Hypothalamus (tissue), 51 donors: Measurements from ENCODE around the gene MSMO1.
A peak's percentile ranks its signal among the peaks of the same experiment; 100 is the strongest.
"Not testable (repeated sequence)": the region's sequence is repeated elsewhere in the genome, so short reads cannot be mapped to it uniquely, and the experiment has no call there.

Experiments used
- DNase-seq, 51 donors: peaks; one replicate each; lab custom pipeline; 2025; lab: John Stamatoyannopoulos, UW

The MSMO1 gene

DNA sequence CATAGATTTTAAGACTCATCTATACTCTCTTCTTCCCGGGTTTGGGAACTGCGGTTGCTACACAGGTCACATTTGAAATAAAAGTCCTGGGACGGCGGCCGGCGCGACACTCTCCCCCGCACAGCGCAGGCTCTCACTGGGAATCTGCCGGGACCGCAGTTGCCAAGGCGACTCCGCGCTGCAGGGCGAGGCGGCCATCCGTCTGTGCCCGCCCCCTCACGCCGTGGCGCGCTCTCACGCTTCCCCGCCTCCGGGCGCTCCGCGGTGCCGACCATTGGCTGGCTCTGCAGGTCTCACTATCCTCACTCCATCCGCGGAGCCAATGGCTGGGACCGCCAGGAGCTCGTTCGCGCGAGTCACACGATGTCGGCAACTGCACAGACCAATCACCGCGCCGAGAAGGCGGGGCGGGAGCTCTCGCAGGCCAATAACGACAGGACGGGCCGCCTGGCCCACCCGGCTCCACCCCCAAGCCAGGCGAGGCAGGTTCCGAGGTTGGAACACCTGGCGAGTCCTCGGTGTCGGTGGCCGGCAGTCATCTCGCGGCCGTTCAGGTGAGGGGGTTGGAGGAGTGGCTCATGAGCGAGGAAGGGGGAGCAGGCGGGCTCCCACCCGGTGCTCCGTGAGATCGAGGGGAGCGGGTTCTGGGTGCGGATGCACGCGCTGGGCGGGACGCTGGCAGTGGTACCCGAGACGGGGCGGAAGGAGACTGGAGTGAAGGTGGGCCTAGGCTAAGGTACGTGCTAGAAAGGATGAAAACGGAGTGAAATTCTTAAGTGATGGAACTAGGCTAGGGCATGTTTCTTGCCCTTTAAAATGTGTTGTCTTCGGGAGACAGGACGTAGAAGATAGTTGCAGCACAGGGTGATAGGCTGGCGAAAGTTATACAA, at the start of gene MSMO1:
TSS of gene MSMO1 (plus strand) at position 459 of the 890 bp plus-strand sequence. CDS start 5,702 bp downstream, outside the sequence.
- peak; percentile 91 to 100 (median 99) for DNase-seq

DNA sequence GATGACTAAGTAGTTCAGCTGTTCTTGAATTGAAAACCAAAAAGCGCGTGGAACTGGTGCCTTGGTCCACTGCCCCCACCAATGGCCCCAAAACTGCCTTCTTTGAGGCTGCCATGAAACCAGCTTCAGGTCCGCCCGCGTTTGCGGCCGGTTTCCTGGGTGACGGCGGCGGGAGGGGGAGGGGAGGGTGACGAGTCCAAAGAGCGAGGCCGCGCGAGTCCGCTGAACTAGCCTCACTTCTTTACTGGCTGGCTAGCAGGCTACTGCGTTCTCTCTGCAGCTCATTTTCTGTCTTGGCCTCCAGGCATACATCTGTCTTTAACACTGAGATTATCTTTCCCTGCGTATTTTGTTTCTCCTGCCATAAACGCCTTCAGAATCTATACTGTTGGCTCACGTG, 47.9 kb upstream of the MSMO1 start:
- DNase-seq: not testable (repeated sequence)

DNA sequence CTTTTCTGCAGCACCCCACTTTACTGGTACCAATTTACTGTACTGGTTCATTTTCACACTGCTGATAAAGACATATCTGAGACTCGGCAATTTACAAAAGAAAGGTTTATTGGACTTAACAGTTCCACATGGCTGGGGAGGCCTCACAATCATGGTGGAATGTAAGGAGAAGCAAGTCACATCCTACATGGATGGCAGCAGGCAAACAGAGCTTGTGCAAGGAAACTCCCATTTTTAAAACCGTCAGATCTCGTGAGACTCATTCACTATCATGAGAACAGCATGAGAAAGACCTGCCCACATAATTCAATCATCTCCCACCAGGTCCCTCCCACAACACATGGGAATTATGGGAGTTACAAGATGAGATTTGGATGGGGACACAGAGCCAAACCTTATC, 42.8 kb upstream of the MSMO1 start:
- DNase-seq: not testable (repeated sequence)

DNA sequence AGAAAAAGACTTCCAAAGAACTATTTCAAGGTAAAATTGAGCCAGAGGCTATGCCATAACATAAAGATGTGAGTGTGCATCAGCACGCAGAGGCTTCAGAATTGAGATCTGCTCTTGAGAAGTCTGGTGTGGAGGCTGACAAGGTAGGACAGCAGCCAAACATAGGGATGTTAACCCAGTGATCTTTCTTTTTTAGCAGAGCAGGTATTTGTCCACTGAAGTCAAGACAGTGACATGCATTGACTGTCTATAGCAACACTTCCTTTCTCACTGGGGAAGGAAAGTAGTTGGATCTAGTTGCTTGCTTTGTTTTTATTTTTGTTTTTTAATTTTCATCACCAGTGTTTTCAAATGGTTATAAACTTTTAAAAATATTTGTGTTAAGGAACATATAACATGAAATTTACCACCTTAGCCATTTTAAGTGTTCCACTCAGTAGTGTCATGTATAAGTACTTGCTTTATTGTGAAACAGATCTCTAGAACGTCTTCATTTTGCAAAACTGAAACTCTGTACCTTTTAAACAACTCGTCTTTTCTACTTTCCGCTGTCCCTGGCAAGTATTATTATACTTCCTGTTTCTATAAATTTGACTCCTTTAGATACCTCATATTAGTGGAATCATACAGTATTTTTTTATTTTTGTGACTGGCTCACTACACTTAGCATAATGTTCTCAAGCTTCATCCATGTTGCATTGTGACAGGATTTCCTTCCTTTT, 40.7 kb upstream of the MSMO1 start:
- not testable (repeated sequence) for DNase-seq

DNA sequence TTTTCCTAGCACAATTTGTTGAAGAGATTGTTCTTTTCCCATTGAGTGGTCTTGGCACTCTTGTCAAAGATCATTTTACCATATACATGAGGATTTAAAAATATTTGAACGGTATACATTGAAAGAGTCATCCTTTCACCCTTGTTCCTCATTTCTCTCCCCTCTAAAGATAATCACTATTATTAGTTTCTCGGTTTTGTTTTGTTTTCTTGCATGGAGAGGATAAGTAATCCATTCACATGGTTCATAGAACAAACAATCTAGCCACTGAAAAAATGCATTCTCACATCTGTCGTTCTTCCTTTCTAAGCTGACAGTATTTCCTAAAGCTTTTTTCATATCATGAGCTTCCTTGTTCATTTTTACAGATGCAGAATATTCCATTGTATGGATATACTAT, 39.2 kb upstream of the MSMO1 start:
- no peak for DNase-seq

DNA sequence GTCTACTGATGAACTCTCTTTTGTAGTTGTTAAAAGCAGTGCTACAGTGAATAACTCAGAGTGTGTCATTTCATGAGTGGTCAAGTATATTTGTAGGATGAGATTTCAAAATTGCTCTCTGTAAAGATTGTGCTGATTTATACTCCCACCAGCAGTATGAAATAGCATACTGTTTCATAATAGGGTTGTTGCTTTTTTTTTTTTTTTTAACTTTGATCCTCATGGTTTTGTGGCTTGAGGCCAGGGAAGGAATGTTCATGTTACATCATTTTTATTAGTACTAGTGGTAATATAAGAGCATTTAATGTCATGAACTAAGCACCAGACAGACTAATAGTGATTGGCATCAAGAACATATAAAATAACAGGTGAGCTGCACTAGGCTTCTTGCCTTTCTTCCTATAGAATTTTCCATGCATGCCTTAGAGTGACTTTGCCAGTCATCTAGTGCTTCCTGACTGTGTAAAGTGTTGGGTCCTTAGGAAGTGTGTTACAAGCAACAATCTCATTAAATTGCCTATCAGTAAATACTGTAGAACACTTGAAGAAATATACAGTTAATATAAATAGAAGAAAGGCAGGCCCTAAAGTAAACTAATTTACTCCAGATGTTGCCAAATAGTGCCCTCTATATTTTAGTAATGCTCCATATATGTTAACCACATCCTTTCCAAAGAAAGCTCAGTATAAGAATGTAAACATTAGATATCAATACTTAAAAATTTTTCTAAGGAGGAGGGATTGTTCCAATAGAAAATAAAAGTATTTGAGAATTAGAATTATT, 38.6 kb upstream of the MSMO1 start:
- no peak for DNase-seq

DNA sequence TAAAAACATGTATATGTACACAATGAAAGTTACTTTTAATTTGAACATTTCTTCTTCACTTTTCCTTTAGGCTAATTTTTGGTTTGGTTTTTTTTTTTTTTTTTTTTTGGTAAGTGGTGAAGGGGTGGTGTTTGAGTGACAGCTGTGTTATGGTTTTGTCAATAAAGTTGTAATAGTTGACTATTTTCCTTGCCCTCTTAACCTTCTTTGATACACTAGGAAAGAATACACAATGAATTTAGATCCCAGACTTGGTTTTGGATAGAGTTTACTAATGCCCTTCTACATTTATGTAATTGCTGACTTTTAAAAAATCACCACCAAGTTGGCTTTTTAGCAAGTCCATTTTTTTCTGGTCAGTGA, 38.1 kb upstream of the MSMO1 start:
- DNase-seq: no peak

DNA sequence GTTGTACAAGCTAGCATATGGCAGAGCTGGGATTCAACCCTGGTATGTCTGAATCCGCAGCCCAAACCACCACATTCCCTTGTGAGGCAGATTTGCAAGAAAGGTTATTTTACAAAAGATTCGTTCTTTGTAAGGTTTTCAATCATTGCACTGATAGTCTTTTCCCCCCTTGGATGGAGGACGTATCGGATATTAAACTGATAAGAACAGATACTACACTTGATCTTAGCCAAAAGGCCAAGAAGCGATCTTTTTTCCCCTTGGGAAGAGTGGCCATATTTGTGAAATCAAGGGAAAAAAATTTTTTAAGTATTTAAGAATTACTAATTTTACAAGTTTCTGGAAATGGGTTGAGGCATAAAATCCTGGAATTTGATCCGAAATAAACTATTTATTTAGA, 34.4 kb upstream of the MSMO1 start:
- DNase-seq: no peak

DNA sequence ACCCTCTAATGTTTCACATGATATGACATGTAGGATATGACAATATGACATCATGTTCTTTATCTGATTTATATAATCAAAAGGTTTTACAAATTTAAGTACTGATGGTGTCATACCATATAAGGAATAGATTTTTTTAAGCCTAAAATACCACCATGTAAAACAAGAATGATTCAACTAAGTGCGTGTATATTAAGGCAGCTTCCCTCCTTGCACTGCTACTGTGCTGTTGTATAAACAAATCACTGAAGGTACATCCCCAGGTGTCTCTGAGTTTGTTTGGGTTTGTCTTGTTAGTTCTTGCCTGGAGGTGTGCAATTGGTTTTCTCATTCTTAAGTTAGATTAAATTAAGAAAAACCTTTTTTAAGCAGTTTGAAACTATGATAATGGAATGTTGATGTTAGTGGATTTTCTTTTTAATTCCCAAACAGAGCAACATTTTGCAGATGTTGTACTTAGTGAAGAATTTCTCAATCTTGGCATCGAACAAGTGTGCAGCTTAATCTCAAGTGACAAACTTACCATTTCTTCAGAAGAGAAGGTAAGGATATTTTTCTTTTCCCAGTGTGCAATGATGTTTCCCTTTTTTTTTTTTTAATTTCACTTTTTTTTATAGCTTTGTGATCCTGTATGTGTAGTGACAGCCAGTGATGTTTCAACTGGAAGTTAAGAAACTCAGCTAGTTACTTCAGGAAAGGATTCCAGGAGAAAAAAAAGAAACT, 33.4 kb upstream of the MSMO1 start:
- no peak for DNase-seq

DNA sequence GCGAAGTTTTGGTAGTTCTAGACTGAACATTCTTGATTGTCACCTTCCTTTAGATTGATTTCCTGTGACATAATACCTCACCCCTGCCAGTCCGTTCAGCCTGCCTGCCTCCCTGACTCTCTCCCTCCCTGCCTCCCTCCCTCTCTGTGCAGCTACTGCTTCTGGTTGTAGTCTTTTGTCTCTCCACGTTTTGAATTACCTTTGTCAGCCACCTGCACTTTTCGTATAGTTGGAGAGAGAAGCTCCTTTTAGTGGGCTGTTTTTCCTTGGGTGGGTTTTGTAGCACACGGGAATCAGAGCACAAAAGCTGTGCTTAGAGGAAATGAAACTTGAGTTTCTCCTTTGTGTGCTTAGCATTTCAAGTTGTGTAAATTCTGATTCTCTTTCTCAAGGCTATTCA, 32.6 kb upstream of the MSMO1 start:
- no peak for DNase-seq

DNA sequence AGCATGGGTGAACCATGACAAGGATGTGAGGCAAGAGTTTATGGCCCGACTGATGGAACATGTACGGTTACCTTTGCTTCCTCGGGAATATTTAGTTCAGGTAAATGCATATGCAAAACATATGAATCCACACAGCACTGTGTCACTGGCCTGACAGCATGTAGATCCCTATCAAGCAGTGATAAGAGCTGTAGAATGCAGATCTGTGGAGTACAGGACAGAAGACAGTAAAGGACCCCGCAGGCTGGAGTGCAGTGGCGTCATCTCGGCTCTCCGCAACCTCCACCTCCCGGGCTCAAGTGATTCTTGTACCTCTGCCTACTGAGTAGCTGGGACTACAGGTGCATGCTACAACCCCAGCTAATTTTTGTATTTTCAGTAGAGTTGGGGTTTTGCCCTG, 29.8 kb upstream of the MSMO1 start:
- no peak for DNase-seq

DNA sequence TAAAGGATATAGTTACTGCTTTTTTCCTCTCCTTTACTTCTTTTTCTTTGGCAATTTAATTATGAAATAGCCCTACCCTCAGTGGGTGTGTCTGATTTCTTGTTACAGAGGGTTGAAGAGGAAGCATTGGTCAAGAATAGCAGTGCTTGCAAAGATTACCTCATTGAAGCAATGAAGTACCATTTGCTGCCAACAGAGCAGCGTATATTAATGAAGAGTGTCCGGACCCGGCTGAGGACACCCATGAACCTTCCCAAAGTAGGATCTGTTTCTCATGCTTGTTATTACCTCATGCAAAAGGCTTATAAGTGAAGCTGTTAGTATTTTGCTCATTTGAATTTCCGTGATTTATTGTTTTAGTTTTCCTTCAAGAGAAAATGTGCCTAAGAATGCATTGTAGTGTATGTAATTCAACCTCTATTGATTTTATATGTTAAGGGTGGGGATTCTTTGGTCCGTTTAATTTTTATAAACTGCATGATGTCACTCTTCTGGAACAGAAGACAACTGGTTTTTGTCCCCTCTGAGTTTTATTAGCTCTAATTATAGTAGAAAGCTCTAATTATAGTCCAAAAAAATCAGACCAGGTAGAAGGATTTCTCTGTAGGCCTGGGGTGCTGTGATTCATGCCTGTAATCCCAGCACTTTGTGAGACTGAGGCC, 27.9 kb upstream of the MSMO1 start:
- no peak for DNase-seq

DNA sequence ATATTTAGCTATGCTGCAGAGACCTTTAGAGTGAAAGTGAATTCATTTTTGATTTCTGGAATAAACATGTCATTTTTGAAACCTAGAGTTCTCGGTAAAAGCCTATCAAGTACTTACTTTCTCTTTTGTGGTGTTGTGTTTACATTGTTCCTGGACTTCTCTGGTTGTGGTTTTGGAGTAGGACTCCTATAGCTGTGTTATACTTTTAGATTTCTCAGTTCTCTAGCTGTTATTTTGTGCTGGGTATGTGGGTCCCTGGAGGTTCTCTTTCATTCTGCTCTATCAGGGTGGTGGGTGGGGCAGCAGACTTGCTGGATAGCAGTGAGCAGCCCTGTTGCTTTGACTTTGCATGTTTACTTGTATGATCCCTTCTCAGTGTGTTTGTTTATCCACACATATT, 25.6 kb upstream of the MSMO1 start:
- peak in 3 of 51 donors; percentile 6 to 32 (median 7) for DNase-seq

DNA sequence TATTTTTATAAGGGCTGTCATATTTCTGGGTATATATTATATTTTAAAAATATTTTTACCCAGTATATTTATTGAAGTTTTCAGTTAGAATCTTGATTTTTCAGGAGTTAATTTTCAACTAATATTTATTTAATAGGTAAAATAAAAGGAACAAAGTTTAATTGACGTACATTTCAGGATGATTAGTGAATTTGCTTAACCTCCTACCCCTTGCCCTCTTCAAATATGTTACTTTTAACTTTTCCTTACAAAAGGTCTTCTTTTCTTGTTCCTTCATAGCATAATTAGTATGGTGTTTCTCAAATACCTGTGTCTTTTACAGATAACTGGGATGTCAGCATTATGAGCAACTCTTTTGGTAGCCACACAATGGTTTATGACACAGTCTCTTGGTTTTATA, 24.8 kb upstream of the MSMO1 start:
- no peak for DNase-seq

DNA sequence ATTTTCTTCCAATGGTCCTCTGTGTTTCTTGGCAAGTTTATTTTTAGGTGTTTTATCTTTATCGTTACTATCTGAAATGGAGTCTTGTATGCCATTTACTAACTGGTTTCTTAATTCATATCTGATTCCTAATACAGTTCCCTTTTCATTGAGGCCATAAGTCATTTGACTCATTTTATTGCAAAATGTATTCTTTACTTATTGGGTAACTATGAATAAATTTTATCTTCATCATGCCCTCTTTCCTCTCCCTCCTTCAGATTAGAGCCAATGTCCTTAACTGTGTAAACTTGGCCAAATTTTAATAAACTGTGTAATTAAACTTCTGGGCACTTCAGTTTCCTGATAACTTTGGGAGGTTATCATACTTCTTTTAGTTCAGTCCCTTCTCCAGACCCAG, 19.3 kb upstream of the MSMO1 start:
- DNase-seq: no peak

DNA sequence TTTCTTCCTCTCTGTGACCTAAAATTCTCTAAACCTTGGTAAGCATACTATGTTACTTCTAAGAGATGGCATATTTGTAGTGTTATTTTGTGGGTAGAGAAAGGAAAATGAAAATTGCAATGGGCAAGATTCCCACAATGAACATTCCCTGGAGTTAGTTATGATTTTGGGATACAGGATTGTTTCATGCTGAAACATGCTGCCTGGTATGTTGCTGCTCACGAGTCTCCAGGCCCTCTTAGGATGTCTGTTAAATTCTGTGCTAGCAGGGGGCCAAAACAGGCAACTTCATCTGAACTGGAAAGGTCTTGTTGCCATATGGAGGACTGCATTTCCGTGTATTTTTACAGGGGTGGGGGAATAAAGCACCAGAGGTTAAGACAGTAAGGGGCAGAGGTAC, 18.9 kb upstream of the MSMO1 start:
- no peak for DNase-seq

DNA sequence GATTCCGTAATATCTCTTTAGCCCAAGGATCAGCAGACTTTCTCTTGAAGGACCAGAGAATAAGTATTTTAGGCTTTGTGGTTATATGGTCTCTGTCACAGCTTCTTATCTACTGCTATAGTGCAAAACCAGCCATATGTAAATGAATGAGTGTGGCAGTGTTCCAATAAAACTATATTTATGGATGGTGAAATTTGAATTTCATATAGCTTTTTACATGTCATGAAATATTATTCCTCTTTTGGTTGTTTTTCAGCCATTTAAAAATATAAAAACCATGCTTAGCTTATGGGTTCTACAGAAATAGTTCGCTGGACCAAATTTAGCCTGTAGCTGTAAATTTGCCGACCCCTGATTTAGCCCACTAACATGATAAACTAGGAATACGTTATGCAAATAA, 18.0 kb upstream of the MSMO1 start:
- DNase-seq: no peak

DNA sequence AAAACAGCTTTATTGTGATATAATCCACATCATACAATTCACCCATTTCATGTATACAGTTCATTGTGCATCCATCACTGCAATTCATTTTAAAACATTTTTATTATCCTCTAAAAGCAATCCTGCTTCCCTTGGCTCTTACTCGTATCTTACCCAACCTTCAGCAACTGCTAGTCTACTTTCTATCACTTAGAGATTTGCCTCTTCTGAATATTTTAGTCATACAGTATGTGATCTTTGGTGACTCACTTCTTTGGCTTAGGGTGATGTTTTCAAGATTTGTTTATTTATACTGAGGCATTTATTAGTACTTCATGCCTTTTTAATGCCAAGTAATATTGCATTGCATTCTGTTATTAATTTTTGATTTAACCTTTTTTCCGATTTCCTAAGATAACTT, 15.0 kb upstream of the MSMO1 start:
- DNase-seq: no peak

DNA sequence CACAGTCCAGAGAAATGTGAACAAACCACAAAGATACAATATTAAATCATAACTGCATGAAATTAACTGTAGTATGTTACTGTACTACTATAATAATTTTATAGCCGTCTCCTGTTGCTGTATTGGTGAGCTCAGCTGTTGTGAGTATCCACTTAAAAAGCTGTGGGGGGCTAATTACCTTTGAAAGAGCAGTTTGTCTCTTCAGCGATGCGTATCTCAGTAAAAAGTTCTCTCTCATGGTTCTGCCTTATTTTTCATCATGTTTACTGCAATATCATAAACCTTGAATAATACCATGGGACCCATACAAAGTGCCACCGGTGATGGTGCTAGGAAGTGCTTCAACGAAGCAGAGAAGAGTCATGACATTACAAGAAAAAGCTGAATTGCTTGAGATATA, 8.4 kb upstream of the MSMO1 start:
- DNase-seq: no peak

DNA sequence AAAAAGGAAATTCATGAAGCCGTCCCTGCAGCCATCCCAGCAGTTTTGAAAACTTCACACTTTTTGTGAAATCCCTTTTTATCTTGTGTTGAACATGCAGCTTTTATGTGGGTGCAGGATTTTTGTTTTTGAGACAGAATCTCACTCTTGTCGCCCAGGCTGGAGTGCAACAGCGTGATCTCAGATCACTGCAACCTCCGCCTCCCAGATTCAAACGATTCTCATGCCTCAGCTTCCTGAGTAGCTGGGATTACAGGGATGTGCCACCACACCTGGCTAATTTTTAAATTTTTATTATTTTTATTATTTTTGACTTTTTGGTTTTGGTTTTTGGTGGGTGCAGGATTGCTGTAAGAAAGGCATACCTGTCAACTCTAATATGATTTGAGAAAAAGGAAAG, 8.0 kb upstream of the MSMO1 start:
- DNase-seq: no peak
